Peyer's patch (tissue), 4 donors: Measurements from ENCODE around the gene MOG.

Experiments
- POLR2A ChIP-seq, 2 donors: fragments of 450-650 bp; IDR thresholded peaks; one replicate each; pipeline ENCODE4 v1.5.1; 2017; ENCODE audit warnings: antibody characterized with exemption in 2 of 2, mild to moderate bottlenecking in 2 of 2, moderate library complexity in 2 of 2
- TF ChIP-seq, protein P1 (sequence below), 6 experiments: fragments of 450-650 bp in 4 of 6; fragments of 200-600 bp in 2 of 6; sonication (generic) in 1 of 6; IDR thresholded peaks; one replicate each; pipeline ENCODE4 v1.5.1; 2017 to 2019; ENCODE audit warnings: antibody characterized with exemption in 6 of 6, mild to moderate bottlenecking in 3 of 6, moderate library complexity in 1 of 6

DNA sequence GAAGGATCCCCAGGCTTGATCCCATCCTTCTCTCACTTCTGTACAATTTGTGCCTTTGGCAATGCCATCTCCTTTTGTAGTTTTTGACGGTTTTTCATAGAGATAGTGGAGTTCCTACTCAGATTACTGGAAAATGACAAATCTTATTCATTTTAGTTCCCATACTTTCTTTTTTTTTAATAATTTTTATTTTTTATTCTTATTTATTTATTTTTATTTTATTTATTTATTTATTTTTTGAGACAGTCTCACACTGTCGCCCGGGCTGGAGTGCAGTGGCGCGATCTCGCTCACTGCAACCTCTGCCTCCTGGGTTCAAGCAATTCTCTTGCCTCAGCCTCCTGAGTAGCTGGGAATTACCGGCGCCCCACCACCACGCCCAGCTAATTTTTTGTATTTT is 19.6 kb upstream of the MOG start:
- no peak for TF ChIP-seq POLR2A (IDR thresholded peaks at IDR 0.05)
- TF ChIP-seq, protein P1, sequence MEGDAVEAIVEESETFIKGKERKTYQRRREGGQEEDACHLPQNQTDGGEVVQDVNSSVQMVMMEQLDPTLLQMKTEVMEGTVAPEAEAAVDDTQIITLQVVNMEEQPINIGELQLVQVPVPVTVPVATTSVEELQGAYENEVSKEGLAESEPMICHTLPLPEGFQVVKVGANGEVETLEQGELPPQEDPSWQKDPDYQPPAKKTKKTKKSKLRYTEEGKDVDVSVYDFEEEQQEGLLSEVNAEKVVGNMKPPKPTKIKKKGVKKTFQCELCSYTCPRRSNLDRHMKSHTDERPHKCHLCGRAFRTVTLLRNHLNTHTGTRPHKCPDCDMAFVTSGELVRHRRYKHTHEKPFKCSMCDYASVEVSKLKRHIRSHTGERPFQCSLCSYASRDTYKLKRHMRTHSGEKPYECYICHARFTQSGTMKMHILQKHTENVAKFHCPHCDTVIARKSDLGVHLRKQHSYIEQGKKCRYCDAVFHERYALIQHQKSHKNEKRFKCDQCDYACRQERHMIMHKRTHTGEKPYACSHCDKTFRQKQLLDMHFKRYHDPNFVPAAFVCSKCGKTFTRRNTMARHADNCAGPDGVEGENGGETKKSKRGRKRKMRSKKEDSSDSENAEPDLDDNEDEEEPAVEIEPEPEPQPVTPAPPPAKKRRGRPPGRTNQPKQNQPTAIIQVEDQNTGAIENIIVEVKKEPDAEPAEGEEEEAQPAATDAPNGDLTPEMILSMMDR (IDR thresholded peaks at IDR 0.05) = no peak
